RWPE1 (cell line): ENCODE data around the gene KRTAP10-1.

ENCODE experiments used
- CTCF ChIA-PET: fragments of 350-600 bp; sonication (Branson Sonifier 250); formaldehyde crosslinking; extraction: SDS; loops from one replicate; lab custom pipeline; 2021; lab: Yijun Ruan, JAX
- POLR2A ChIA-PET: fragments of 400-600 bp; formaldehyde crosslinking; extraction: SDS; loops from one replicate; lab custom pipeline; 2020; ENCODE audit warnings: antibody characterized with exemption; ENCODE audit not compliant: low non-redundant PET; lab: Yijun Ruan, JAX
- DNase-seq: peaks from one replicate; pipeline ENCODE4 v3.0.0; 2012; ENCODE audit warnings: low spot score
- H3K27ac ChIP-seq: fragments of 450-650 bp; 2 replicates; pipeline ENCODE4 v1.5.1; 2017
- TF ChIP-seq, protein P1 (sequence below): fragments of 450-650 bp; conservative IDR thresholded peaks from 2 replicates; pipeline ENCODE4 v1.5.1; 2017; ENCODE audit warnings: low read depth, mild to moderate bottlenecking

The KRTAP10-1 gene

DNA sequence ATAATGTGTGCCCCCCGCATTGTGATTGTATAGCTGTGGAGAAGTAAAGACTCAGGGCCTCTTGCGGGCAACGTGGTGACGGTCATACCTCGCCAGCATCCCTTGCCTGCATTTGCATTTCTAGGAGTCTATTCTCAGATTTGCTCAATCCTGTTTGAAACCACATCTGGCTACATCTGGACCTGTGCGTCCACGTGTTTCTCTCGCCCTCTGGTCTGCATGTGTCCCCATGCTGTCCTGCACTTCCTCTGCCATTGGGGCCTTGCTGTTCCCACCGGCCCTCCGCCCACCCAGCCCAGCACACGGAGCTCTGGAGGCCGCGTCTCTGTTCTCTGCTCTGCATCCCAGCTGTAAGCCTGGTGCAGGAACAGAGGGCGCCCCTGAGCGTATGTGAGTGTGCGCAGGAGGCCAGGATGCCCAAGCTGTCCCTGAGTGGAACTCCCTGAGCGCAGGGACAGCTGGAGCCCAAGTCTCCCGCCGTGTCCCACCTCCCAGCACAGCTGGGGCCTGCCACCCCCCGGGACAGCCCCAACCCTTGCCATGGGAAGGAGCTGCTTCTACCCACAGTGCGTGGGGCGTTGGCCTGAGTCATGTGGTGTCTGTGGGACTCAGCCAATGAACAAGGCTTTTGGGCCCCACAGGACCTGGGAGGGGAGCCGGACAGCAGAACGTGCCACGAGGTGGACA, 9.7 kb upstream of the KRTAP10-1 start:
- CTCF ChIA-PET, result interaction anchor here (0.6 kb wide), 1 partner anchor 35 kb away, joined by 3 read pairs; no protein-coding TSS in a partner anchor
- POLR2A ChIA-PET, result interaction anchor here (0.5 kb wide), 1 partner anchor 11 kb away, joined by 3 read pairs; no protein-coding TSS in a partner anchor
- no peak overlapping the region for H3K27ac ChIP-seq
- TF ChIP-seq, protein P1, sequence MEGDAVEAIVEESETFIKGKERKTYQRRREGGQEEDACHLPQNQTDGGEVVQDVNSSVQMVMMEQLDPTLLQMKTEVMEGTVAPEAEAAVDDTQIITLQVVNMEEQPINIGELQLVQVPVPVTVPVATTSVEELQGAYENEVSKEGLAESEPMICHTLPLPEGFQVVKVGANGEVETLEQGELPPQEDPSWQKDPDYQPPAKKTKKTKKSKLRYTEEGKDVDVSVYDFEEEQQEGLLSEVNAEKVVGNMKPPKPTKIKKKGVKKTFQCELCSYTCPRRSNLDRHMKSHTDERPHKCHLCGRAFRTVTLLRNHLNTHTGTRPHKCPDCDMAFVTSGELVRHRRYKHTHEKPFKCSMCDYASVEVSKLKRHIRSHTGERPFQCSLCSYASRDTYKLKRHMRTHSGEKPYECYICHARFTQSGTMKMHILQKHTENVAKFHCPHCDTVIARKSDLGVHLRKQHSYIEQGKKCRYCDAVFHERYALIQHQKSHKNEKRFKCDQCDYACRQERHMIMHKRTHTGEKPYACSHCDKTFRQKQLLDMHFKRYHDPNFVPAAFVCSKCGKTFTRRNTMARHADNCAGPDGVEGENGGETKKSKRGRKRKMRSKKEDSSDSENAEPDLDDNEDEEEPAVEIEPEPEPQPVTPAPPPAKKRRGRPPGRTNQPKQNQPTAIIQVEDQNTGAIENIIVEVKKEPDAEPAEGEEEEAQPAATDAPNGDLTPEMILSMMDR, result no peak
- no peak for DNase-seq

DNA sequence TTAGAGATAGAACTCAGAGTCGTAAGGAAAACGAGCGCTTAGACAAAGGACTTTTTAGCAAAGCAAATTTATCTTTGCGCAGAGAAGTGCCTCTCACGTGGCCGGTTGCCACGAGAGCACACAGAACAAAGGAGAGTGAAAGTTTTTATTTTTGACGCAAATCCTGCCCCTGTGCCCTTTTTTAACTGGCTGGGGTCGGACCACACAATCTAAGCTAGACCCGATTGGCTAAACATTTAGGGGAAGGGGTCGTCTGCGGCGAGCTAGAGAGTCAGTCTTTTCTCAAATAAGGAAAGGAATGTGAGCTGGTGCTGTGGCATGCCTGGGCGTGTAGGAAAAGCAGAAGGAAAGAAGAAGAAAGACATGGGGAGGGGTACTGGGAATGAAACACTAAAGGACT, 8.9 kb upstream of the KRTAP10-1 start:
- TF ChIP-seq, protein P1, result no peak
- no peak overlapping the region for H3K27ac ChIP-seq

DNA sequence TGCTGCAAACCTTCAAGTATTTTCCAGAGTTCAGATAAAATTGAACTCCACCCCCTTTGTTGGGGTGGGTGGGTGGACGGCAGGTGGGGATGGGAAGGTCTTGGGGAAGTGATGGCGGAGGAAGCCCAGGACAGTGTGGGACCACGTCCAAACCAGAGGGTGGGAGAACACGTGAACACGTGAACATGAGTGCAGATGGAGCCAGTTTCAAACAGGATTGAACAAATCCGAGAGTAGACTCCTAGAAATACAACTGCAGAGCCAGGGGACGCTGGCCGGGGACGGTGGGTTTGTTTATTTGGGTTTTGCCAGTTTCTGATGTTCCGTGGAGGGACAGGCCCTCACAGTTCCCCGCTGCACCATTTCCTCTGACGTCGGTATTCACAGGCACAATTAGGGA, 8.4 kb upstream of the KRTAP10-1 start:
- TF ChIP-seq, protein P1, result no peak
- ChIA-PET CTCF (no interaction called here), POLR2A (no interaction called here)
- no peak for DNase-seq
- no peak overlapping the region for H3K27ac ChIP-seq

More for the DNA sequence above, 8.9 kb upstream of the KRTAP10-1 start:
- ChIA-PET CTCF (no interaction called here), POLR2A (no interaction called here)
- DNase-seq, result no peak

DNA sequence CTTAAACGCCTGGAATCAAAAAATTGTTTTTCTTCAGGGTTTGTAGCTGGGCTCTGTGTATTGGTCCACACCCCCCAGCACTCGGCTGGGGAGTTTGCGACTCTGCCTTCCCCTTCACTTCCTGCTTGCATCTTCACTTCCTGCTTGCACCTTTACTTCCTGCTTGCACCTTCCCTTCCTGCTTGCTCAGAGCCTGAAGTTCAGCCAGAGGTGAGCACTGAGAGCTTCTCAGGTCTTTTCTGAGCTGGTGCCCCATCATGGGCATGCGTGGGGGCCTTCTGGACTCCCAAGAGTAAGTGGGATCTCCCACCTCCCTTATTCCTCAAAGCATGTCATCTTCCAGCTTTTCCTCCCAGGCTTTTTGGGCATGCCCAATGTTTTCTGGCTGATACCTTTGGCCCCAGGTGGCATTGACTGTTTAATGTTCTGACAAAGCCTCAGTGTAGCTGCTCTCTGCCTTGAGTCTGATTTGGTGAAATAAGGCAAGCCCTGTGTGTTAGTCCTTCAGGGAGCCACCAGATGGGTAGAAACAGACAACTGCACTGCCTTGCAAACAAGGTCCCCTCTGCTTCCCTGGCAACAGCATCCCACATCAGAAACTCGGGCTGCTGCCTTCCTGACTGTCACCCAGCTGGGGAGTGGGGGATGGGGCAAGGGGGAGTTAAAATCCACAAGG, 7.8 kb upstream of the KRTAP10-1 start:
- no peak for DNase-seq
- TF ChIP-seq, protein P1, result no peak
- POLR2A ChIA-PET, result no interaction called here
- H3K27ac ChIP-seq, result no peak overlapping the region
- CTCF ChIA-PET, result no interaction called here

DNA sequence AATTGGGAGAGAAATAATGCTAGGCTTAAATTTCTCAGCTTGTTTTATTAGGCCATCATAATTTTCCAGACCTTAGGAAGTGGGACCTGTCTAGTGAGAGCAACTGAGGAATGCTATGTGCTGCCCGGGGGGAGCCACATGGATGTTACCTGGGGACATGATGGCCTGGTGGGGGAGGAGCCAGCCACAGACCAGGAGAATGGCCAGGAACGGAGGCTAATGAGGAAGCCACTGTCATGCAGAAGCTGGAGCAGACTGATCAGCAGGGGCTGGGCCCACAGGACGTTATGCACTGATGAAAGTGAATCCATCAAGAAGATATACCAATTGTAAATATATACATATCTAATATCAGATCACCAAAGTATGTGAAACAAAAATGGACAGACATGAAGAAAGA, 4.6 kb upstream of the KRTAP10-1 start:
- POLR2A ChIA-PET, result no interaction called here
- CTCF ChIA-PET, result no interaction called here
- H3K27ac ChIP-seq, result no peak overlapping the region
- TF ChIP-seq, protein P1, result no peak
- no peak for DNase-seq

DNA sequence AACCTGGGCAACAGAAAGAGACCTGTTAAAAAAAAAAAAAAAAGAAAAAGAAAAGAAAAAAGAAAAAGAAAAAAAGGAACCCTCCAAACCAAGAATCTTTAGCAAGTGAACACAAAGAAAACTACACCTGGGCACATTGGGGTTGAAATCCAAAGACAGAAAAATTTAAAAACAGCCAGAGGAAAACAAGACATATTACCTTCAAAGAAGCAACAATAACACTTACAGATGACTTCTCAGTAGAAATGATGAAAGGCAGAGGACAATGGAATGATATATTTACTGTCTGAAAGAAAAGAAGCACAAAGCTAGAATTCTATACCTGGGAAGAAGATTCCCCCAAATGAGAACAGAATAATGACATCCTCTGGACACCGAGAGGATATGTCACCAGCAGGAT, 2.7 kb upstream of the KRTAP10-1 start:
- H3K27ac ChIP-seq, result no peak overlapping the region
- ChIA-PET POLR2A (no interaction called here), CTCF (no interaction called here)
- no peak for DNase-seq
- TF ChIP-seq, protein P1, result no peak
